ENCODE data around the gene CEP250. TPM values are rescaled to one million over a fixed set of nuclear protein-coding genes. Genes with fewer than 3 reads are reported as not detected.

The CEP250 gene
- total RNA-seq, 1 experiment from 2014 or later = 42.3 TPM

- Histone ChIP-seq H3K4me1 (ENCODE audit: control insufficient read depth in 1 of 2, insufficient read depth in 2 of 2, low read length in 2 of 2) (no peaks in the 10 kb centered on the region), H3K9me2 (ENCODE audit: insufficient read depth) (no peaks in the 10 kb centered on the region), H3K27me3 (ENCODE audit: insufficient read depth, low read length) (no peaks in the 10 kb centered on the region), H3K27ac (ENCODE audit: low read depth, low read length) (no peak overlapping the region), H4K20me1 (ENCODE audit: insufficient read depth) (no peaks in the 10 kb centered on the region), H3K79me2 (ENCODE audit: insufficient read depth, low read length) (no peaks in the 10 kb centered on the region), H3K9me3 (ENCODE audit: control insufficient read depth in 1 of 2, insufficient read depth in 1 of 2, low read depth in 1 of 2, low read length in 2 of 2) (no peaks in the 10 kb centered on the region), H3K4me3 (replicated peaks in 1 of 2; ENCODE audit: low read depth in 1 of 2, low read length in 2 of 2) (no peak overlapping the region), H3K36me3 (ENCODE audit: control insufficient read depth in 1 of 2, insufficient read depth in 2 of 2, low read length in 2 of 2) (peaks cover 36 to 43% of the 10 kb centered on the region in 2 experiments; a peak in 3 of 4 replicates), H2AFZ (ENCODE audit: low read depth, low read length, poor library complexity, severe bottlenecking) (no peak overlapping the region), H3K9ac (ENCODE audit: low read length) (no peak overlapping the region), H3K4me2 (ENCODE audit: low read length) (no peak overlapping the region)
- no peak for DNase-seq (ENCODE audit: low read depth, low spot score)
- TF ChIP-seq SP1 (IDR thresholded peaks at IDR 0.05; ENCODE audit: low read depth) = no peak
- TF ChIP-seq YY1 (IDR thresholded peaks at IDR 0.05; ENCODE audit: extremely low read depth, insufficient replicate concordance, low read depth, low read length) = no peak
- TF ChIP-seq POLR2AphosphoS5 (IDR thresholded peaks at IDR 0.05; ENCODE audit: low read depth, low read length) = no peak
- no peak for TF ChIP-seq CTCF (IDR thresholded peaks at IDR 0.05 in 2 of 3, conservative IDR thresholded peaks at IDR 0.05 in 1 of 3; ENCODE audit: borderline replicate concordance in 1 of 3, insufficient read depth in 1 of 3, low read depth in 2 of 3, low read length in 2 of 3)
- no peak for TF ChIP-seq ATF3 (IDR thresholded peaks at IDR 0.05)
- no peak for TF ChIP-seq EZH2 (IDR thresholded peaks at IDR 0.05)
- no TSS peak for BruUV-seq (replicated peaks)
- POLR2A ChIA-PET = no interaction called here
- intact Hi-C loops (cut with micrococcal nuclease) = no loop called here
- no peak for ATAC-seq
- CTCF ChIA-PET = no interaction called here
- RAD21 ChIA-PET (ENCODE audit: low non-redundant PET in 1 of 2, low total read pairs in 2 of 2, uncharacterized antibody in 2 of 2, unreplicated experiment in 2 of 2) = no interaction called here
Observed at GRCh38 chr20:35555951-35556645, 100.7 kb downstream of the CEP250 start.

- no peaks in the 10 kb centered on the region; a peak in 1 of 4 replicates for H3K4me1 ChIP-seq (ENCODE audit: control insufficient read depth in 1 of 2, insufficient read depth in 2 of 2, low read length in 2 of 2)
- RAD21 ChIA-PET (ENCODE audit: low non-redundant PET in 1 of 2, low total read pairs in 2 of 2, uncharacterized antibody in 2 of 2, unreplicated experiment in 2 of 2) = no interaction called here
- no peak overlapping the region for H3K9ac ChIP-seq (ENCODE audit: low read length)
- no TSS peak for BruUV-seq (replicated peaks)
- H4K20me1 ChIP-seq (ENCODE audit: insufficient read depth) = no peaks in the 10 kb centered on the region
- CTCF ChIA-PET = no interaction called here
- no peak overlapping the region for H3K4me2 ChIP-seq (ENCODE audit: low read length)
- H3K27ac ChIP-seq (ENCODE audit: low read depth, low read length) = no peak overlapping the region
- H3K36me3 ChIP-seq (ENCODE audit: control insufficient read depth in 1 of 2, insufficient read depth in 2 of 2, low read length in 2 of 2) = peaks cover 29 to 39% of the 10 kb centered on the region in 2 experiments; a peak in 3 of 4 replicates
- ATAC-seq = no peak
- H3K9me3 ChIP-seq (ENCODE audit: control insufficient read depth in 1 of 2, insufficient read depth in 1 of 2, low read depth in 1 of 2, low read length in 2 of 2) = no peaks in the 10 kb centered on the region
- no peak overlapping the region for H3K4me3 ChIP-seq (replicated peaks in 1 of 2; ENCODE audit: low read depth in 1 of 2, low read length in 2 of 2)
- POLR2A ChIA-PET = no interaction called here
- no peaks in the 10 kb centered on the region for H3K79me2 ChIP-seq (ENCODE audit: insufficient read depth, low read length)
- H2AFZ ChIP-seq (ENCODE audit: low read depth, low read length, poor library complexity, severe bottlenecking) = no peak overlapping the region
- DNase-seq (ENCODE audit: low read depth, low spot score) = no peak
- H3K9me2 ChIP-seq (ENCODE audit: insufficient read depth) = no peaks in the 10 kb centered on the region
- H3K27me3 ChIP-seq (ENCODE audit: insufficient read depth, low read length) = no peaks in the 10 kb centered on the region
- intact Hi-C loops (cut with micrococcal nuclease) = no loop called here
- TF ChIP-seq EZH2 (IDR thresholded peaks at IDR 0.05) (no peak), SIN3A (IDR thresholded peaks at IDR 0.05; ENCODE audit: low read depth) (no peak), CEBPB (IDR thresholded peaks at IDR 0.05; ENCODE audit: low read depth) (no peak), REST (IDR thresholded peaks at IDR 0.05; ENCODE audit: low read depth) (no peak), FOSL1 (IDR thresholded peaks at IDR 0.05; ENCODE audit: low read depth) (no peak), CBX3 (IDR thresholded peaks at IDR 0.05; ENCODE audit: low read depth) (no peak), POLR2A (IDR thresholded peaks at IDR 0.05; ENCODE audit: borderline replicate concordance, extremely low read depth, insufficient read depth, insufficient read length) (no peak)
Observed at GRCh38 chr20:35556871-35557270, 101.5 kb downstream of the CEP250 start.

Data from HCT116 (cell line).